ENCODE results near the gene NR1D1. TPM values are rescaled to one million over a fixed set of nuclear protein-coding genes. Genes with fewer than 3 reads are reported as not detected.
A peak's percentile ranks its signal among the peaks of the same experiment; 100 is the strongest.

Gene NR1D1
- total RNA-seq, 1 donor = 6.5 TPM

DNA sequence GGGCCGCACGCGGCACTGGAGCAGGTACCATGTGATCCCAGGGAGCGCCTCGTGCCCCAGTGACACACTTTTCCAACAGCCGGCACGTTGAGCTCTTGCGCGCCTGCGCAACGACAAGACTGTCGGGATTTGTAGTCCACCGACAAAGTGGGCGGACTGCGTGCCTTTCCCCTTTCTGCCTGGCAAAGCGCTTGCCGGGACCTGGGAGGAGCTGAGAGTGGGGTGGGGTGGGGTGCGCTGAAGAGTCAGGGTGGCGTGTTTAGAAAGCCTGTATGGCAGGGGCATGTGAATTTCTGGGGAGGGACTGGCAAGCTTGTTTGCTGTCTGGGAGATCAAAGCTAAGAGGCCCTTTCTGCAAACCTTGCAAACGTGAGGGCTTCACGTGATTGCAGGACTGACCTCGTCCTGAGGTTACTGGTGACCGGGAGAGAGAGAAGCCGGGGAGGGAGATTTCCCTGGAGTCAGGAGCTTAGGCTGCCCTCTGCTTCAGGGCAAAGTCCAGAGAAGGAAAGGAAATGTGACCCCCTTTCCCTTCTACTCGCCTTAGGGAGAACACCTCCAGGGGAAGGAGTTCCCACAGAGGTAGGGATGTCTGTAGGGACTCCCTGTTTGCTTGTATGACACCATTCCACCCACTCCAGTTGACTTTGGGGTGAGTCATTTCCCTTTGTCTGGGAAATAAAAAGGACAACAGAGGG lies 429 bp upstream of the NR1D1 start:
- DNase-seq (ENCODE audit: low read depth) = peak; percentile 99
- H3K4me3 ChIP-seq (ENCODE audit: low read depth, low read length) = peak overlapping the region; percentile 100
- TF ChIP-seq, protein P1, sequence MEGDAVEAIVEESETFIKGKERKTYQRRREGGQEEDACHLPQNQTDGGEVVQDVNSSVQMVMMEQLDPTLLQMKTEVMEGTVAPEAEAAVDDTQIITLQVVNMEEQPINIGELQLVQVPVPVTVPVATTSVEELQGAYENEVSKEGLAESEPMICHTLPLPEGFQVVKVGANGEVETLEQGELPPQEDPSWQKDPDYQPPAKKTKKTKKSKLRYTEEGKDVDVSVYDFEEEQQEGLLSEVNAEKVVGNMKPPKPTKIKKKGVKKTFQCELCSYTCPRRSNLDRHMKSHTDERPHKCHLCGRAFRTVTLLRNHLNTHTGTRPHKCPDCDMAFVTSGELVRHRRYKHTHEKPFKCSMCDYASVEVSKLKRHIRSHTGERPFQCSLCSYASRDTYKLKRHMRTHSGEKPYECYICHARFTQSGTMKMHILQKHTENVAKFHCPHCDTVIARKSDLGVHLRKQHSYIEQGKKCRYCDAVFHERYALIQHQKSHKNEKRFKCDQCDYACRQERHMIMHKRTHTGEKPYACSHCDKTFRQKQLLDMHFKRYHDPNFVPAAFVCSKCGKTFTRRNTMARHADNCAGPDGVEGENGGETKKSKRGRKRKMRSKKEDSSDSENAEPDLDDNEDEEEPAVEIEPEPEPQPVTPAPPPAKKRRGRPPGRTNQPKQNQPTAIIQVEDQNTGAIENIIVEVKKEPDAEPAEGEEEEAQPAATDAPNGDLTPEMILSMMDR (IDR thresholded peaks at IDR 0.05; ENCODE audit: insufficient read depth, low read length) = no peak

DNA sequence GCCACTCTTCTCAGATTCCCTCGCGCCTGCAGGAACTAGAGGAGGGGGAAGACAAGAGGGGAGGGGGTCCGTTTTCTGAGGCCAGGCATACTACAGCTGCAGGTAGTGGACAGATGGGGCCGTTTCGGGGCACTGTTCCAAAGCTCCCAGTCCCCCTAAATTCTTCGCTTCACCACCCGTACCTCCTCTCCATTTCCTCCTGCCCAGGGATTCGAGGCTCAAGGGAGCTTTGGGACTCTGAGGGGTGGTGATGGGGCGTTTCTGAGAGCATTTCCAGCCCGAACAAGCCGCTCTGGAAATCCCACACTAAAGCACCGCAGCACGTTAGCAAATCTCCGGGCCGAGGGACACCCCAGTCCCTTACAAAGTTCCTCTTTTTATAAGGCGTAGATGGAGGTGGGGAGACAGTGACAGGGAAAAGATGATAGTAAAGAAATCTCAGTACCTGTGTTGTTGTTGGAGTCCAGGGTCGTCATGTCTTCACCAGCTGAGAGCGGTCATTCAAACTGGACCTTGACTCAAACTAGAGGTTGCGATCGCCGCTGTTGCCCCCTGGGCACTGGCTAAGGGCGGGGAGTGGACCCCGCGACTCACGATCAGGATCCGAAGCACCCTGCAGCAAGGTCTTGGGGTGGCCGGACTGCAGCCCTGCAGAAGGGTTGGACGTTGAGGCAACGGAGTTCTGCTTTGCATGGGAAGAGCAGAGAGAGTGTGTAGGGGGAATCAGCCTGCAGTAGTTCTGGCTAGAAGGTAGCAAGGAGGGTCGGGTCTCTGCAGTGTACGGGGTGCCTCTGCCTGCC lies 570 bp downstream of the NR1D1 start:
- DNase-seq (ENCODE audit: low read depth) = no peak
- TF ChIP-seq, protein P1 (IDR thresholded peaks at IDR 0.05; ENCODE audit: insufficient read depth, low read length) = no peak
- peak overlapping the region; percentile 100 for H3K4me3 ChIP-seq (ENCODE audit: low read depth, low read length)

DNA sequence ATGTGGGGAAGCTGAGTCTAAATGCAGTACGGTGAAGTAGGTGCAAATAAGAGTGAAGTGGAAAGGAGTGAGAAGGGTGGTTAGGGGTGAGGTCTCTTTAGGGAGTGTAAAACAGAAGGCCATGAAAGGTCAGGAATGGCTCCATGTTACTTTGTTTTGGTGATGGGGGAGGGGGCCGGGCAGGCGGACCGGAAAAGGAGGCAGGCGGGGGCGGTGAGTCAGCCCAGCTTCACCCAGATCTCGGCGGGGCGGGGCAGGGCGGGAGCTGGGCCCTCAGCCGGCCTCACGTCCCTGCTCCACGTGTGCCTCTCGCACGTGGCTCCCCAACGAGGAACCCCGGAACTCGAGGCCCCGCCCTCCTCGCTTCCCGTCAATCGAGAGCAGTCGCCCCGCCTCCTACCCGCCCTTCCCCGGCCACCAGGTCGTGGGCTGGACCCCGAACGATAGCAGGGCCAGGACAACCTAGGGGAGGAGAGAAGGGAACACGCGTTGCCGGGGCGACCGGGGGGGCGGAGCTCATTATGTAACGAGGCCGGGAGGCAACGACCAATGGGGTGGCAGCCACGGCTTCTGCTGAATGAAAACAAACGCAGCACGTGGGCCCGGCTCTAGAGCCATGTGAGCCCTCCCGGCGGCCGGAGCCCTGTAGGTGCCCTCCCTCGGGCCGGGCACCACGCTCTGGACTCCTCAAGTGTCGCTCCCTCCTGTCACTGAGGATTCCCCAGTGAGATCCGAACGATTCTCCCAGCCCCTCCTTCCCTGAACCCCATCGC lies 1.4 kb downstream of the NR1D1 start:
- H3K4me3 ChIP-seq (ENCODE audit: low read depth, low read length) = peak overlapping the region; percentile 100
- peak; percentile 99 for DNase-seq (ENCODE audit: low read depth)
- TF ChIP-seq, protein P1 (IDR thresholded peaks at IDR 0.05; ENCODE audit: insufficient read depth, low read length) = no peak

DNA sequence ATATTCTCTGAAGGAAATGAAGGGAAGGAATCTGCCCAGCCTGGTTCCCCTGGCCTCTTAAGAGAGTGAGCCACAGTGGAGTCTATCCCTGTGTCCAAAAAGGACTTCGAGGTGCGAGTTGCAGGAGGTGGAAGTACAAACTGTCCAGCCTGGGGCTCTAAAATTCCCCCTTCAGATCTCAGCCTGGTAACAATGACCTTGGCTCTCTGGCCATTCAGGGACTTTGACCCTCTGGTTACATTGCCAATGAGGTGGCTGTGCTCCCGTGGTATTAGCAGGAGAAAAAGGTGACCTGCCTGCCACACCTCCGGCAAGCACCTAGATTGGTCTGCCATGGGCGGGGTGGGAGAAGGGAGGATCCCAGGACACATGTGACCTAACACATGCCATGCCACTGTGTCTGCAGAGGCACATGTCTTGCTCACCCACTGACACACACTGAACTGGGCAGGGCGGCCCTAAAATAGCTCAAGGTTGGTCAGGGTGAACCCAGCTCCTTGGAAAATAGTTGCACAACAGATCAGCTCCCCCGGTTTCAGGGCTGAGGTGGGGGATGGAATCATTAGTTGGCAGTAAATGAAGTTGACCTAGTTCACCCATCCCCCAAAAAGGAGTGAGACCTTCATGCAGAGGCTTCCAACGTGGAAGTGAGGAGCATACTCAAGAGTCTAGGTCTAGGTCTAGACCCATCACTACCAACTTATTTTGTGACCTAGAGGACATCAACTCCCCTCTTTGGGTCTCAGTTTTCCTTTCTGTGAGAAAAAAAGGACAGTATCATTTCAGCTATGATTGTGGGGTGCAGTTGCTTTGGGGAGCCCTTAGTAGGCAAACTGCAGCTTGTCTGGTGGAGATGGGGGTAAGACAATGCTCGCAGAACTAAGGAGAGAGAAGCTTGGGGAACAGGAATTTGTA lies 2.2 kb downstream of the NR1D1 start:
- peak overlapping the region; percentile 69 for H3K4me3 ChIP-seq (ENCODE audit: low read depth, low read length)
- TF ChIP-seq, protein P1 (IDR thresholded peaks at IDR 0.05; ENCODE audit: insufficient read depth, low read length) = no peak
- DNase-seq (ENCODE audit: low read depth) = peak; percentile 58

DNA sequence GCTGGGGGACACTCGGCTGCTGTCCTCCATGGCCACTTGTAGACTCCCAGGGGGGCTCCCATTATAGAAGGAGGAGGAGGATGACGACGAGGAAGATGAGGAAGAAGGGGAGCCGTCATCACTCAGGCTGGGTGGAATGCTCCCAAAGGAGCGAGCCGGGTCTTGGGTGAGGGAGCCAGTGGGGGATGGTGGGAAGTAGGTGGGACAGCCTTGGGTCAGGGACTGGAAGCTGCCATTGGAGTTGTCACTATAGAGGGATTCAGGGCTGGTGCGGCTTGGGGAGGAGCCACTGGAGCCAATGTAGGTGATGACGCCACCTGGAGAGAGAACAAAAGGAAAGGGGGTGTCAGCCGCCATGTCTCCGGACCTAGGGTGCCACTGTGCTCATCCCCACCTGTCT lies 3.3 kb downstream of the NR1D1 start:
- no peak for DNase-seq (ENCODE audit: low read depth)
- H3K4me3 ChIP-seq (ENCODE audit: low read depth, low read length) = peak overlapping the region; percentile 69
- TF ChIP-seq, protein P1 (IDR thresholded peaks at IDR 0.05; ENCODE audit: insufficient read depth, low read length) = no peak
